Stimulated activated CD4-positive, alpha-beta T cell treated with anti-CD3 and anti-CD28 coated beads, Interleukin-1b, Interleukin-23, amount 100 ng/mL, for 24 hours (primary cell): Measurements from ENCODE around the gene ANKRD16.

ENCODE experiments used
- DNase-seq, 4 experiments: peaks; one replicate each; pipeline ENCODE4 v3.0.0-alpha.2; 2020; ENCODE audit warnings: low read depth in 4 of 4, low spot score in 1 of 4

ANKRD16 gene

DNA sequence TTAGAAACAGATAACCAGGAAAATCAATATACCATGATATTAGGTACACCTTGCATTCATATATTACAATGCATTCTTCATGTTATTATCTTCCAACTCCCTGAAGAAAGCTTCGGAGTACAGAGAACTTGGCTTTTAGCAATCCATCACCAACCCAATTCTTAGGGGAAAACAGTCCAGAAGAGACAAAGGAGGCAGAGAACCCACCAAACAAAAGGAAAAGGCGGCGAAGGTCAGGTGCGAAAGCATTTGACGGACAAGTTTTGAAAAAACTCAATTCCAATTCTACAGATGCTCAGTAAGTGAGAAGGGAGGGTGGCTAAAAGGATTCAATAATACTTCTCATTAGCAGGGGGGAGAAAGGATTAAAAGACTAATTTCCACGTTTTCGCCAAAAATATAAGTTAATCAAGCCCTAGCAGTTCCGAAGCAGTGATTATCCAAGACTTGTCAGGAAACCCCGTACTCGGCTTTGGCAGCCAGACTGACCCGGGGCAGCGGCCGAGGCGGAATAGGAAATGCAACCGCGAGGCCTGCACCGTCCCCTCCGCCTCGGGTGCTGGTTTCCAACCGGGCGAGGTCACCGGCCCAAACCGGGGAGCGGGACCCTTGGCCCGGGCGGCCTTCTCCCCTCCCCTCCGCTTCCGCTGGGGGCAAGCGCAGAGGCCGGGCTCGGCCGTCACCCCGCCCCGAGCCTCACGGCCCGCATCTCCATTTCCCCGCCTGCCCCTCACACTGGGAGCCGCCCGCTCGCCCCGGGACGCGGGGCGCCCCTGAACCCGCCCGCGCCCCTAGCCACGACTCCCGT, 77.2 kb downstream of the ANKRD16 start:
- peak in 2 of 4 experiments; percentile 17 to 20 for DNase-seq
